Body of pancreas (tissue), 4 donors: ENCODE data around the gene PKNOX2. TPM values are rescaled to one million over a fixed set of nuclear protein-coding genes. Genes with fewer than 3 reads are reported as not detected.

Source experiments
- ATAC-seq: fragments of 150-250 bp; one replicate; pipeline ENCODE4 v1.9.1; 2016
- DNase-seq, 4 donors: peaks; one replicate each; pipeline ENCODE4 v3.0.0-alpha.2; 2019
- H3K27ac ChIP-seq, 4 donors: fragments of 200-600 bp; sonication (generic); 1 replicate in 3 of 4; 2 replicates in 1 of 4; pipeline versions ENCODE4 v1.5.1 to v1.6.1; 2016 to 2019; ENCODE audit warnings: mild to moderate bottlenecking in 1 of 4, mixed read lengths in 1 of 4, moderate library complexity in 1 of 4
- H3K27me3 ChIP-seq, 2 donors: fragments of 200-600 bp; sonication (generic); one replicate each; pipeline ENCODE4 v1.6.0; 2016; ENCODE audit warnings: mild to moderate bottlenecking in 1 of 2
- H3K36me3 ChIP-seq, 2 donors: fragments of 200-600 bp; sonication (generic); replicated peaks in 1 of 2; 2 replicates each; pipeline ENCODE4 v1.5.1; 2016; ENCODE audit warnings: low read depth in 2 of 2; ENCODE audit not compliant: insufficient read depth in 1 of 2
- H3K4me1 ChIP-seq: fragments of 200-600 bp; sonication (generic); one replicate; pipeline ENCODE4 v1.6.0; 2016
- H3K4me3 ChIP-seq, 2 donors: fragments of 200-600 bp; sonication (generic); 1 replicate in 1 of 2; 2 replicates in 1 of 2; pipeline ENCODE4 v1.5.1; 2016 to 2019
- H3K9me3 ChIP-seq, 3 donors: fragments of 200-600 bp; sonication (generic); 1 replicate in 2 of 3; 2 replicates in 1 of 3; pipeline ENCODE4 v1.5.1; 2016
- CTCF ChIP-seq, 7 experiments: fragments of 450-650 bp in 4 of 7; fragments of 200-600 bp in 3 of 7; sonication (generic) in 3 of 7; IDR thresholded peaks; one replicate each; pipeline ENCODE4 v1.5.1; 2016 to 2019; ENCODE audit warnings: antibody characterized with exemption in 7 of 7
- POLR2A ChIP-seq, 3 donors: fragments of 450-650 bp; IDR thresholded peaks; one replicate each; pipeline ENCODE4 v1.6.1; 2016; ENCODE audit warnings: antibody characterized with exemption in 3 of 3, mild to moderate bottlenecking in 2 of 3
- WGBS, 2 donors: methylation state at CpG; one replicate each; pipeline ENCODE4 v1.1.5; 2017; 5-methylcytosine and 5-hydroxymethylcytosine counted together
- intact Hi-C: fragments of 100-400 bp; cut with DNase I; formaldehyde crosslinking; loops from one replicate; pipeline ENCODE4 v1.15.1; 2023
- total RNA-seq, 2 donors: library from RNA; depleted of rRNA; stranded (reverse); fragments of >200 nt; gene quantifications; one replicate each; pipeline ENCODE4 v1.1.0, GENCODE V29; 2016

Gene PKNOX2
- total RNA-seq, 2 donors from 2014 or later, result 4.2 to 4.9 TPM

GRCh38 chr11:125358254-125358840 is 193.8 kb downstream of the PKNOX2 start:
- H3K36me3 ChIP-seq, result no peaks in the 10 kb centered on the region
- H3K27ac ChIP-seq, result no peak overlapping the region
- no peak for TF ChIP-seq POLR2A (IDR thresholded peaks at IDR 0.05)
- DNase-seq (no peak), ATAC-seq (no peak)
- no peaks in the 10 kb centered on the region for H3K27me3 ChIP-seq
- intact Hi-C loops, result no loop called here
- H3K4me3 ChIP-seq, result no peak overlapping the region
- H3K9me3 ChIP-seq, result no peaks in the 10 kb centered on the region
- WGBS, 2 donors, result 85 to 91% methylated on average over 6 of the region's 6 CpGs
- H3K4me1 ChIP-seq, result no peaks in the 10 kb centered on the region

GRCh38 chr11:125359130-125359529 is 194.6 kb downstream of the PKNOX2 start:
- no peaks in the 10 kb centered on the region for H3K4me1 ChIP-seq
- 92 to 97% methylated on average over 9 of the region's 9 CpGs for WGBS, 2 donors
- H3K27me3 ChIP-seq, result no peaks in the 10 kb centered on the region
- no peak for DNase-seq
- intact Hi-C loops, result no loop called here
- no peak overlapping the region for H3K4me3 ChIP-seq
- no peaks in the 10 kb centered on the region for H3K36me3 ChIP-seq
- ATAC-seq, result no peak
- no peak overlapping the region for H3K27ac ChIP-seq
- H3K9me3 ChIP-seq, result no peaks in the 10 kb centered on the region
- no peak for TF ChIP-seq POLR2A (IDR thresholded peaks at IDR 0.05)
- no peak for TF ChIP-seq CTCF (IDR thresholded peaks at IDR 0.05)

- WGBS, 2 donors, result 86 to 88% methylated on average over 7 of the region's 7 CpGs
- no peak for DNase-seq
- TF ChIP-seq CTCF (IDR thresholded peaks at IDR 0.05) (no peak), POLR2A (IDR thresholded peaks at IDR 0.05) (no peak)
Measured at GRCh38 chr11:125360066-125360465, 195.5 kb downstream of the PKNOX2 start.

GRCh38 chr11:125364121-125364826 is 199.7 kb downstream of the PKNOX2 start:
- Histone ChIP-seq H3K4me3 (no peak overlapping the region), H3K36me3 (no peaks in the 10 kb centered on the region), H3K27ac (no peak overlapping the region), H3K27me3 (no peaks in the 10 kb centered on the region), H3K4me1 (peaks cover 3% of the 10 kb centered on the region), H3K9me3 (no peaks in the 10 kb centered on the region)
- TF ChIP-seq CTCF (IDR thresholded peaks at IDR 0.05) (no peak), POLR2A (IDR thresholded peaks at IDR 0.05) (no peak)
- ATAC-seq, result no peak
- intact Hi-C loops, result no loop called here
- no peak for DNase-seq
- 86 to 88% methylated on average over 11 of the region's 11 CpGs for WGBS, 2 donors

More at GRCh38 chr11:125360066-125360465, 195.5 kb downstream of the PKNOX2 start:
- no peaks in the 10 kb centered on the region for H3K9me3 ChIP-seq
- no peak for ATAC-seq
- H3K27me3 ChIP-seq, result no peaks in the 10 kb centered on the region
- H3K36me3 ChIP-seq, result no peaks in the 10 kb centered on the region
- no peaks in the 10 kb centered on the region for H3K4me1 ChIP-seq
- intact Hi-C loops, result no loop called here
- H3K27ac ChIP-seq, result no peak overlapping the region
- H3K4me3 ChIP-seq, result no peak overlapping the region

- H3K36me3 ChIP-seq, result no peaks in the 10 kb centered on the region
- H3K4me1 ChIP-seq, result peaks cover 3% of the 10 kb centered on the region
- no peak for TF ChIP-seq POLR2A (IDR thresholded peaks at IDR 0.05)
- no peak for TF ChIP-seq CTCF (IDR thresholded peaks at IDR 0.05)
- no peaks in the 10 kb centered on the region for H3K9me3 ChIP-seq
- 46 to 48% methylated on average over 7 of the region's 7 CpGs for WGBS, 2 donors
- intact Hi-C loops, result no loop called here
- no peak overlapping the region for H3K27ac ChIP-seq
- ATAC-seq, result peak; percentile 47
- no peaks in the 10 kb centered on the region for H3K27me3 ChIP-seq
- no peak overlapping the region for H3K4me3 ChIP-seq
- no peak for DNase-seq
Measured at GRCh38 chr11:125365196-125365931, 200.8 kb downstream of the PKNOX2 start.
